Natural killer cell (primary cell): ENCODE data around the gene DUSP19. TPM values are rescaled to one million over a fixed set of nuclear protein-coding genes. Genes with fewer than 3 reads are reported as not detected.
A peak's percentile ranks its signal among the peaks of the same experiment; 100 is the strongest.

ENCODE experiments used
- ATAC-seq, 3 donors: fragments of 150-1000 bp in 2 of 3; fragments of 200-7000 bp in 1 of 3; cut with Tn5 transposase; 1 replicate in 1 of 3; 2 replicates in 2 of 3; pipeline ENCODE4 v1.10.0; 2021; ENCODE audit warnings: mild to moderate bottlenecking in 2 of 3, moderate library complexity in 2 of 3
- DNase-seq, 2 donors: peaks; one replicate each; pipeline versions ENCODE4 v3.0.0 to v3.0.0-alpha.2; 2013 to 2021; ENCODE audit warnings: mixed read lengths in 1 of 2
- H3K27ac ChIP-seq: one replicate; pipeline ENCODE4 v1.5.1; 2013; ENCODE audit warnings: mild to moderate bottlenecking, low read length
- H3K27me3 ChIP-seq: one replicate; pipeline ENCODE4 v1.6.1; 2013; ENCODE audit warnings: low read length; ENCODE audit not compliant: control insufficient read depth, insufficient read depth
- H3K36me3 ChIP-seq: one replicate; pipeline ENCODE4 v1.6.1; 2013; ENCODE audit warnings: low read length; ENCODE audit not compliant: control insufficient read depth, insufficient read depth
- H3K4me1 ChIP-seq: one replicate; pipeline ENCODE4 v1.6.1; 2013; ENCODE audit warnings: low read length; ENCODE audit not compliant: control insufficient read depth, insufficient read depth
- H3K4me3 ChIP-seq: one replicate; pipeline ENCODE4 v1.5.1; 2013; ENCODE audit warnings: low read length
- H3K9me3 ChIP-seq: one replicate; pipeline ENCODE4 v1.6.1; 2013; ENCODE audit warnings: low read length; ENCODE audit not compliant: control insufficient read depth, insufficient read depth
- H3K27ac Mint-ChIP-seq, 2 donors: one replicate each; pipeline ENCODE4 v1.8.0; 2022; ENCODE audit warnings: mild to moderate bottlenecking in 2 of 2, mixed read lengths in 2 of 2, moderate library complexity in 1 of 2
- H3K27me3 Mint-ChIP-seq, 2 donors: one replicate each; pipeline ENCODE4 v1.8.0; 2022; ENCODE audit warnings: low read depth in 2 of 2, mixed read lengths in 2 of 2
- H3K36me3 Mint-ChIP-seq: one replicate; pipeline ENCODE4 v1.8.0; 2022; ENCODE audit warnings: mixed read lengths
- H3K4me1 Mint-ChIP-seq, 2 donors: one replicate each; pipeline ENCODE4 v1.8.0; 2022; ENCODE audit warnings: mixed read lengths in 2 of 2
- H3K4me3 Mint-ChIP-seq: one replicate; pipeline ENCODE4 v1.8.0; 2022; ENCODE audit warnings: mild to moderate bottlenecking, moderate library complexity, mixed read lengths
- H3K9me3 Mint-ChIP-seq, 2 donors: one replicate each; pipeline ENCODE4 v1.8.0; 2022; ENCODE audit warnings: mixed read lengths in 2 of 2
- CTCF ChIP-seq: fragments of 200-600 bp; IDR thresholded peaks from one replicate; pipeline ENCODE4 v1.8.0; 2022; ENCODE audit warnings: antibody characterized with exemption
- WGBS: methylation state at CpG from one replicate; pipeline ENCODE4 v1.1.7; 2013; ENCODE audit warnings: missing lambda C conversion rate; ENCODE audit not compliant: insufficient coverage; 5-methylcytosine and 5-hydroxymethylcytosine counted together
- intact Hi-C: fragments of 100-400 bp; cut with micrococcal nuclease; formaldehyde crosslinking; loops from one replicate; pipeline ENCODE4 v1.14.2; 2022
- total RNA-seq, 4 donors: library from RNA; stranded (reverse); fragments of 120-200 nt in 1 of 4; gene quantifications; one replicate each; pipeline versions ENCODE4 v1.2.3 to v1.2.4, GENCODE V29; 2013 to 2022

The DUSP19 gene
- total RNA-seq, 3 donors from 2014 or later (not counting 1 experiment from before 2014, with no cell fraction given): 1.0 to 1.1 (median 1.1) TPM

DNA sequence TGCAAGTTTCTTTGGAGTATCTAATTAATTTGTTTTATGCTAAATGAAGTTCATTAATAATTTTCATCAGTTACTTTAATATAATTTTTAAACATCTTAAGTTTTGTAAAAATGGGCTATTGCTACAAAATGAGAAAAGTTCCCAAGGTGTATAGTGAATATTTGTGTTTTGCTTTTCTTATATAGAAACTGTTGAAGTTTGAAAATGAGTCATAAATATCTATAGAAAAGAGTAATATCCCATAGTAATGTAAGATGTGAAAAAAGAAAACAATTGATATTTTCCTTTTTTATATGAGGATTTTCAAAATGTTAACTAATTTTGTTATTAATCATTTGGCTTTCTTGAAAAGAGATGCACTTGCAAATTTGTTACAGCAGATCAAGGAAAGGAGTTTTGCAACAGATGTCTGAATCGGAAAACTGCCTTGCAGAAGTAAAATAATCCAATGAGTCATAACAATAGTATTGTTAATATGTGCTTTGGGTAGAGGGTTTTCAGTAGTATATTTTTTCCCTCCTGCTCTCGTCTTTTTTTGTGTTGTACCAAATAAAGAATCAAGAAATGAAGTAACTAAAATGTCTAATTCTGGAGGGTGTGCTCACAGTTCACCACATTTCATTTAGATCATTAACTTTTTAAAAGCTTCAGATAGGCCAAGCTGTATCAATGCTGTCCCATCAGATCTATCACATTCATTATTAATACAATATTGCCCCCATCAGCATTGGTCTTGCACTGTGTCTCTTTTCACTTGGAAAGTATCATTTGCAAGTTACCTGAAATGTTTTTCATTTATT, 15.5 kb downstream of the DUSP19 start:
- Histone ChIP-seq H3K4me3 (no peak overlapping the region), H3K9me3 (no peaks in the 10 kb centered on the region), H3K27me3 (no peaks in the 10 kb centered on the region), H3K27ac (no peak overlapping the region), H3K4me1 (no peaks in the 10 kb centered on the region), H3K36me3 (no peaks in the 10 kb centered on the region)
- Mint-ChIP-seq H3K27me3 (no peaks in the 10 kb centered on the region), H3K4me3 (no peak overlapping the region), H3K36me3 (no peaks in the 10 kb centered on the region), H3K27ac (no peak overlapping the region), H3K9me3 (no peaks in the 10 kb centered on the region), H3K4me1 (no peaks in the 10 kb centered on the region)
- no peak for TF ChIP-seq CTCF
- ATAC-seq: no peak
- intact Hi-C loops: no loop called here
- WGBS: 100% methylated on average over 1 of the region's 2 CpGs
- DNase-seq: peak in 1 of 2 donors; percentile 25

GRCh38 chr2:183105402-183106134, 27.0 kb downstream of the DUSP19 start:
- 72% methylated on average over 4 of the region's 4 CpGs for WGBS
- TF ChIP-seq CTCF: no peak
- no peak overlapping the region for H3K27ac ChIP-seq
- intact Hi-C loops: no loop called here
- no peak overlapping the region for H3K4me3 Mint-ChIP-seq
- H3K36me3 Mint-ChIP-seq: no peaks in the 10 kb centered on the region
- H3K4me3 ChIP-seq: no peak overlapping the region
- H3K4me1 ChIP-seq: no peaks in the 10 kb centered on the region
- peaks cover 7 to 45% of the 10 kb centered on the region in 2 donors for H3K27me3 Mint-ChIP-seq
- DNase-seq (no peak), ATAC-seq (no peak)
- no peaks in the 10 kb centered on the region for H3K9me3 Mint-ChIP-seq
- H3K4me1 Mint-ChIP-seq: no peaks in the 10 kb centered on the region
- H3K27me3 ChIP-seq: no peaks in the 10 kb centered on the region
- H3K36me3 ChIP-seq: no peaks in the 10 kb centered on the region
- no peaks in the 10 kb centered on the region for H3K9me3 ChIP-seq
- H3K27ac Mint-ChIP-seq: no peak overlapping the region

DNA sequence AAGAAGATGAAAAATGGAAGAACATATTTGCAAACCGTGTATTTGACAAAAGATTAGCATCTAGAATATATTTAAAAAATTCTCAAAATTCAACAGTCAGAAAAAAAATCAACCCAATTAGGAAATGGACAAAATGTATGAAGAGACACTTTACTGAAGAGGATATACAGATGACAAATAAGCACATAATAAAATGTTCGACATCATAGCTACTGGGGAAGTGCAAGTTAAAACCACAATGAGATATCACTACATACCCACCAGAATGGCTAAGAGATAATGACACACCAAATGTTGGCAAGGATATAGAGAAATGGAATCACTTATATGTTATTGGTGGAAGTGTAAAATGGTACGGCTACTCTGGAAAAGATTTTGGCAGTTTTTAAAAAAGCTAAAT, 34.0 kb downstream of the DUSP19 start:
- Mint-ChIP-seq H3K36me3 (no peaks in the 10 kb centered on the region), H3K9me3 (no peaks in the 10 kb centered on the region), H3K27me3 (peaks cover 33 to 35% of the 10 kb centered on the region in 2 donors), H3K4me3 (no peak overlapping the region), H3K27ac (no peak overlapping the region), H3K4me1 (no peaks in the 10 kb centered on the region)
- Histone ChIP-seq H3K9me3 (no peaks in the 10 kb centered on the region), H3K27ac (no peak overlapping the region), H3K36me3 (no peaks in the 10 kb centered on the region), H3K4me3 (no peak overlapping the region), H3K27me3 (peaks cover 5% of the 10 kb centered on the region), H3K4me1 (no peaks in the 10 kb centered on the region)
- no CpG with 5 or more reads among the region's 3 CpGs for WGBS
- DNase-seq (no peak), ATAC-seq (no peak)
- no peak for TF ChIP-seq CTCF
- intact Hi-C loops: no loop called here
